AG04449 (cell line): ENCODE measurements around the gene SYNPR.
A peak's percentile ranks its signal among the peaks of the same experiment; 100 is the strongest.

Experiments
- CTCF ChIA-PET: fragments of 350-600 bp; formaldehyde crosslinking; extraction: SDS; loops from one replicate; lab custom pipeline; 2021; ENCODE audit warnings: antibody characterized with exemption; lab: Yijun Ruan, JAX
- POLR2A ChIA-PET: fragments of 400-600, 350-600 bp; formaldehyde crosslinking; extraction: SDS; loops from one replicate; lab custom pipeline; 2020; ENCODE audit warnings: antibody characterized with exemption, inconsistent platforms; lab: Yijun Ruan, JAX
- DNase-seq: peaks from one replicate; pipeline ENCODE4 v3.0.0-alpha.2; 2010; ENCODE audit warnings: low read depth, low spot score
- H3K4me3 ChIP-seq: 2 replicates; pipeline ENCODE4 v1.5.1; 2011; ENCODE audit warnings: low read depth, mild to moderate bottlenecking, control low read depth, low read length
- TF ChIP-seq, protein P1 (sequence below): IDR thresholded peaks from one replicate; pipeline ENCODE4 v1.5.1; 2011; ENCODE audit warnings: mild to moderate bottlenecking, moderate library complexity, low read length, control low read depth, inconsistent platforms; ENCODE audit not compliant: insufficient read depth; ENCODE audit errors: missing control alignments

The SYNPR gene

DNA sequence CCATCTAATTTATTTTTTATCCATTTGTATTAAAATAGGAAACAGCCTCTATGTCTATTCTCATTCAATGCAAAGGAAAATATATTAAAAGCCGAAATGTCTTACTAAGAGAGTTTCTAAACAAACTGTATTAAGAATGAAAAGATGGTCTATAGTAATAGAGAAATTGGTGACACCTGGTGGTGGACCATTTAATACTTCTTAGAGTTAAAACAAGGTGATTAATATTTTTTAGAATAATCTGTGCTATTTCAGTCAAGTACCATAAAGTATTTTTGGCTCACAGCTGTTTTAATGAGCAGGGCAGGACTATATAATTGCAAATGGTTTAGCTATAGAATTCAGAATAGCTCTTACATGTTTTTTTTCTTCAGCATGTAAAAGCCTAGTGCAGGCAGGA, 55.7 kb downstream of the SYNPR start:
- ChIA-PET POLR2A (no interaction called here), CTCF (interaction anchor here (1.0 to 2.5 kb wide), 4 partner anchors 660 to 713 kb away, joined by 3 to 11 read pairs (median 3); no protein-coding TSS in a partner anchor)
- TF ChIP-seq, protein P1, sequence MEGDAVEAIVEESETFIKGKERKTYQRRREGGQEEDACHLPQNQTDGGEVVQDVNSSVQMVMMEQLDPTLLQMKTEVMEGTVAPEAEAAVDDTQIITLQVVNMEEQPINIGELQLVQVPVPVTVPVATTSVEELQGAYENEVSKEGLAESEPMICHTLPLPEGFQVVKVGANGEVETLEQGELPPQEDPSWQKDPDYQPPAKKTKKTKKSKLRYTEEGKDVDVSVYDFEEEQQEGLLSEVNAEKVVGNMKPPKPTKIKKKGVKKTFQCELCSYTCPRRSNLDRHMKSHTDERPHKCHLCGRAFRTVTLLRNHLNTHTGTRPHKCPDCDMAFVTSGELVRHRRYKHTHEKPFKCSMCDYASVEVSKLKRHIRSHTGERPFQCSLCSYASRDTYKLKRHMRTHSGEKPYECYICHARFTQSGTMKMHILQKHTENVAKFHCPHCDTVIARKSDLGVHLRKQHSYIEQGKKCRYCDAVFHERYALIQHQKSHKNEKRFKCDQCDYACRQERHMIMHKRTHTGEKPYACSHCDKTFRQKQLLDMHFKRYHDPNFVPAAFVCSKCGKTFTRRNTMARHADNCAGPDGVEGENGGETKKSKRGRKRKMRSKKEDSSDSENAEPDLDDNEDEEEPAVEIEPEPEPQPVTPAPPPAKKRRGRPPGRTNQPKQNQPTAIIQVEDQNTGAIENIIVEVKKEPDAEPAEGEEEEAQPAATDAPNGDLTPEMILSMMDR: no peak
- H3K4me3 ChIP-seq: no peak overlapping the region
- no peak for DNase-seq

DNA sequence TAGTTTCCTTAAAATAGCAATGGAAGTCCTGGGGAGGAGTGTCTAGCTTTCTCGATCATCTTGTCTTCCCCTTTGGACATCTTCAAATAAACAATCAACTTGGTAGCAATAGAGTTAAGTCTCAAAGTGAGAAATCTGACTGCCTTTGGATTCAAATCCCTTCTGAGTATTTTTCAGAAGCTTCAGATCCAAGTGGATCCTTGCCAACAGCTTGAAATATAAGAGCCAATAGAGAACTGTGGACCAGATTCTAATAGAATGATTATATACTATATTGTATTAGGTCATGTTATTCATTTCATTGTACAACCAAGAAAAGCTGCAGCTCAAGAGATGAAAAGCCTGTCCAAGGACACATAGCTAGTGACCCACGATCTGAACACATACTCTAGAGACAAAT, 60.2 kb downstream of the SYNPR start:
- H3K4me3 ChIP-seq: no peak overlapping the region
- TF ChIP-seq, protein P1: no peak
- no peak for DNase-seq
- POLR2A ChIA-PET: no interaction called here
- CTCF ChIA-PET: interaction anchor here (1.0 kb wide), 1 partner anchor 11 kb away, joined by 5 read pairs; no protein-coding TSS in a partner anchor

DNA sequence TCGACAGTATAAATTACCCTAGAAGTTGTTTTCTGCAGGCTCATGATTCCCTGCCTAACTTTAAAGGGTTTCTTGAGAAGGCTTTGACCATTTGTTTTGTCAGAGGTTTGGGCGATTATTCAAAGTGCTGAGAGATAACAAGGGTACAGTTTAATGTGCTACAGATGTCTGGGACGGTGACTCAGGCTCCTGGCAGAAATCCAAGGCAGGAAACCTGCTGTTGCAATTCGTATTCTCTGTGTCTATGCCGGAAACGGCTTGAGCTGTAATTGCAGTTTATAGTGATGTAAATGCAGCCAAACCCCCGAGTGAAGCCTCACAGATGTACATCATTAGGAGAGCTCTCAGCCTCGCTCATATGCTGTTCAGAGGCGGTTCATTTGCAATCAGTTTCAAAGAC, 65.6 kb downstream of the SYNPR start:
- TF ChIP-seq, protein P1: no peak
- POLR2A ChIA-PET: no interaction called here
- CTCF ChIA-PET: interaction anchor here (0.7 to 4.9 kb wide), 5 partner anchors 10 to 680 kb away, joined by 3 to 52 read pairs (median 4); partner anchors contain the start of genes C3orf49 and PSMD6
- H3K4me3 ChIP-seq: no peak overlapping the region
- DNase-seq: peak; percentile 84

DNA sequence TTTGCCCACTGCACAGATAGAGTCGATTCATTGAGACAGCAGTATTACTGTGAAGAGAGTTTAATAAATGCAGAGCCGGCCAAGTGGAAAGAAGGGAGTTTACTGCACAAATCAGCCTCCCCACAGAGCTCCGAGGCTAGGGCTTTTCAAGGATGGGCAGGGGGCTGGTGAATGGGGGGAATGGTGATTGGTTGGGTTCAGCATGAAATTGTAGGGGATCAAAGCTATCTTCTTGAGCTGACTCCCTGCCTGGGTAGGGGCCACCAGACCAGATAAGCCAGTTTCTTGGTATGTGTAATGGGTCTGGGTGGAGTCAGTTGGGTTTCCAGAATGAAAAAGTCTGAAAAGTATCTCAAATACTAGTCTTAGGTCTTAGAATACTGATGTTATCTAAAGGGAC, 66.6 kb downstream of the SYNPR start:
- CTCF ChIA-PET: interaction anchor here (1.1 to 4.9 kb wide), 2 partner anchors 12 to 474 kb away, joined by 4 to 52 read pairs; partner anchors contain the start of gene C3orf49
- POLR2A ChIA-PET: no interaction called here
- TF ChIP-seq, protein P1: no peak

DNA sequence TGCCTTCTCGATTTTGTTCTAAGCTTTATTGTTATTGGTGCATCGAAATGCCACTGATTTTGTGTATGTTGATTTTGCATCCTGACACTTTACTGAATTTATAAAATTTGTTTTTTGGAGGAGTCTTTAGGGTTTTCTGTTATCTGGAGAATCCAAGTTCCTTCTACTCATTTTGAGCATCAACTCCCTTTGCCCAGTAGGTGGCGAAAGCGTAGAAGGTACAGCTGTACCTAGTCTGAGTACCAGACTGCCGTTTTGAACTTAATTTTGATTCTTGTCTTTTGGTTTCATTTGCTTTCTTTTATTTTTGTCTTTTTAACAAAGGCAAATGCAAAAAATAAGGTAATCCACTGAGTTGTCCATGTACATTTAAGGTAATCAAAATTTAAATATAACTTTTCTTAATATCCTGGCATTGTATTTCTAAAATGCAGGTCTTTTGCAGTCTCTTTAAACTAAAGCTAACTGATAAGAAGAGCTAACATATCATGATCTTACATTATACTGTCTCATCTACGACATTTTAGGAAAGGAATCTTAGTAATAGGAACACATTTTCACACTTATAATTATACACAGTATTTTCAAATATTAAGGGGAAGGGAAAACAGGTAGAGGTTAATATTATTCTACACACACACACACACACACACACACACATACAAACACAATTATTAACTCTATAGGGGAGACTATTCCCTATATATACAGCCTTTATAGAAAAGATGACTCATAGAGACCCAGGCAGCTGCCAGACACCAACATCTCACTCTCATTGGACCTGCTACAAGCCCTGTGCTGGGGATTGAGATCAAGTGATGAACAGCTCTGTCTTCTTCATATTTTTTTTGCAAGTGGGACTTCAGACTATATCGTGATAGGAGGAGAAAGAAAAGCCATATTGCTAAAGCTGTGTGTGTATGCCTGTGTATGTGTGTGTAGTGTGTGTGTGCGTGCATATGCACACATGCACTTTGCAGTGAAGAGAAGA, 71.8 kb downstream of the SYNPR start:
- no peak overlapping the region for H3K4me3 ChIP-seq
- ChIA-PET CTCF (interaction anchor here (0.6 to 14.2 kb wide), 56 partner anchors 7 to 674 kb away, joined by 3 to 491 read pairs (median 4); partner anchors contain the start of genes C3orf49, PSMD6 and SCAANT1), POLR2A (no interaction called here)
- TF ChIP-seq, protein P1: peak; percentile 74
- DNase-seq: no peak

More for the DNA sequence above, 66.6 kb downstream of the SYNPR start:
- DNase-seq: no peak
- H3K4me3 ChIP-seq: no peak overlapping the region
